GM23338 (cell line): ENCODE measurements around the gene HCLS1. TPM values are rescaled to one million over a fixed set of nuclear protein-coding genes. Genes with fewer than 3 reads are reported as not detected.

ENCODE experiments used
- ATAC-seq: fragments of 200-7000 bp; cut with Tn5 transposase; 3 replicates; pipeline ENCODE4 v1.9.1; 2020
- DNase-seq: peaks from one replicate; pipeline ENCODE4 v3.0.0-alpha.2; 2015; ENCODE audit warnings: low spot score
- H2AFZ ChIP-seq: fragments of 200-600 bp; sonication (generic); 2 replicates; pipeline ENCODE4 v1.8.0; 2016; ENCODE audit warnings: antibody characterized with exemption, mild to moderate bottlenecking, moderate library complexity
- H3F3A ChIP-seq: fragments of 200-600 bp; sonication (generic); replicated peaks from 2 replicates; pipeline ENCODE4 v1.8.0; 2017; ENCODE audit warnings: antibody characterized with exemption, mixed run types, low read depth
- H3K27ac ChIP-seq: fragments of 200-600 bp; sonication (generic); 2 replicates; pipeline ENCODE4 v1.6.1; 2016; ENCODE audit warnings: low read depth
- H3K27me3 ChIP-seq: fragments of 200-600 bp; sonication (generic); 2 replicates; pipeline ENCODE4 v1.8.0; 2016; ENCODE audit warnings: mild to moderate bottlenecking, mixed run types, moderate library complexity; ENCODE audit not compliant: insufficient read depth
- H3K36me3 ChIP-seq: fragments of 200-600 bp; sonication (generic); 2 replicates; pipeline ENCODE4 v1.8.0; 2016; ENCODE audit warnings: mild to moderate bottlenecking; ENCODE audit not compliant: insufficient read depth
- H3K4me1 ChIP-seq: fragments of 200-600 bp; sonication (generic); 2 replicates; pipeline ENCODE4 v1.8.0; 2016; ENCODE audit warnings: mild to moderate bottlenecking, moderate library complexity; ENCODE audit not compliant: insufficient read depth
- H3K4me2 ChIP-seq: fragments of 200-600 bp; sonication (generic); 2 replicates; pipeline ENCODE4 v1.7.1; 2017; ENCODE audit warnings: mixed run types
- H3K4me3 ChIP-seq: fragments of 200-600 bp; sonication (generic); 2 replicates; pipeline ENCODE4 v1.6.1; 2016; ENCODE audit warnings: mixed run types
- H3K79me2 ChIP-seq: fragments of 200-600 bp; sonication (generic); replicated peaks from 2 replicates; pipeline ENCODE4 v1.8.0; 2017; ENCODE audit warnings: mild to moderate bottlenecking; ENCODE audit not compliant: insufficient read depth
- H3K9me2 ChIP-seq: fragments of 200-600 bp; sonication (generic); 2 replicates; pipeline ENCODE4 v1.8.0; 2017; ENCODE audit not compliant: insufficient read depth
- H4K20me1 ChIP-seq: fragments of 200-600 bp; sonication (generic); replicated peaks from 2 replicates; pipeline ENCODE4 v1.8.0; 2017; ENCODE audit warnings: mild to moderate bottlenecking; ENCODE audit not compliant: insufficient read depth
- H3K27ac Mint-ChIP-seq: 2 replicates; pipeline ENCODE4 v1.8.0; 2020; ENCODE audit warnings: inconsistent platforms, mild to moderate bottlenecking, moderate library complexity, mixed read lengths
- H3K27me3 Mint-ChIP-seq: 3 replicates; pipeline ENCODE4 v1.8.0; 2022; ENCODE audit warnings: low read depth, mild to moderate bottlenecking, moderate library complexity, mixed read lengths, inconsistent platforms; ENCODE audit not compliant: insufficient read depth, poor library complexity
- H3K36me3 Mint-ChIP-seq: 3 replicates; pipeline ENCODE4 v1.8.0; 2021; ENCODE audit warnings: low read depth, mild to moderate bottlenecking, inconsistent platforms, moderate library complexity, mixed read lengths
- H3K4me1 Mint-ChIP-seq: 3 replicates; pipeline ENCODE4 v1.8.0; 2020; ENCODE audit warnings: mild to moderate bottlenecking, inconsistent platforms, mixed read lengths
- H3K4me3 Mint-ChIP-seq: 3 replicates; pipeline ENCODE4 v1.8.0; 2021; ENCODE audit warnings: moderate library complexity, mild to moderate bottlenecking, inconsistent platforms, mixed read lengths
- H3K9me3 Mint-ChIP-seq: 3 replicates; pipeline ENCODE4 v1.8.0; 2020; ENCODE audit warnings: moderate library complexity, mild to moderate bottlenecking, inconsistent platforms, mixed read lengths
- CTCF ChIP-seq, 2 experiments: fragments of 200-600 bp in 1 of 2; sonication (generic) in 1 of 2; conservative IDR thresholded peaks; 2 replicates each; pipeline versions ENCODE4 v1.5.1 to v1.6.1; 2016 to 2017; ENCODE audit warnings: antibody characterized with exemption in 2 of 2, low read depth in 2 of 2, mild to moderate bottlenecking in 2 of 2, moderate library complexity in 1 of 2
- ETS1 ChIP-seq: IDR thresholded peaks from 2 replicates; pipeline ENCODE4 v1.6.1; 2016; ENCODE audit warnings: antibody characterized with exemption
- EZH2phosphoT487 ChIP-seq: fragments of 200-600 bp; sonication (generic); IDR thresholded peaks from one replicate; pipeline ENCODE4 v1.8.1; 2018; ENCODE audit warnings: antibody characterized with exemption; ENCODE audit not compliant: unreplicated experiment
- NANOG ChIP-seq: IDR thresholded peaks from 2 replicates; pipeline ENCODE4 v1.6.1; 2016; ENCODE audit warnings: antibody characterized with exemption, borderline replicate concordance
- REST ChIP-seq: IDR thresholded peaks from one replicate; pipeline ENCODE4 v1.6.1; 2018; ENCODE audit warnings: antibody characterized with exemption; ENCODE audit not compliant: unreplicated experiment
- STAT1 ChIP-seq: IDR thresholded peaks from one replicate; pipeline ENCODE4 v1.6.1; 2016; ENCODE audit warnings: antibody characterized with exemption; ENCODE audit not compliant: unreplicated experiment
- ZNF114 ChIP-seq: fragments of 250-450 bp; sonication (Bioruptor Pico); IDR thresholded peaks from 2 replicates; pipeline ENCODE4 v1.5.0; 2020; ENCODE audit warnings: mild to moderate bottlenecking, moderate library complexity
- polyA plus RNA-seq: library from polyadenylated mRNA; unstranded; fragments of >200 nt; fragmentation: Nextera tagmentation; extraction: Ambion mirVana; gene quantifications from 2 replicates; pipeline ENCODE4 v1.2.1, GENCODE V29; 2016
- total RNA-seq: library from RNA; depleted of rRNA; stranded (reverse); fragments of >200 nt; shearing (Covaris generic); gene quantifications from 2 replicates; pipeline ENCODE4 v1.2.3, GENCODE V29; 2014

Gene HCLS1
- total and polyA plus RNA-seq, 2 experiments from 2014 or later: 0.66 to 1.1 TPM

GRCh38 chr3:121663171-121663847 lies 2.6 kb upstream of the HCLS1 start:
- Histone ChIP-seq H4K20me1 (no peaks in the 10 kb centered on the region), H3K4me1 (peaks cover 10% of the 10 kb centered on the region; the same call in 1 of the 2 replicates), H3K4me2 (no peak overlapping the region), H3F3A (no peaks in the 10 kb centered on the region), H3K36me3 (peaks cover 18% of the 10 kb centered on the region), H3K27ac (no peak overlapping the region), H2AFZ (no peak overlapping the region), H3K4me3 (no peak overlapping the region), H3K79me2 (no peaks in the 10 kb centered on the region), H3K27me3 (no peaks in the 10 kb centered on the region), H3K9me2 (peaks cover 9% of the 10 kb centered on the region; the same call in 1 of the 2 replicates)
- Mint-ChIP-seq H3K4me3 (no peak overlapping the region), H3K4me1 (peaks cover 21% of the 10 kb centered on the region), H3K27ac (no peak overlapping the region; the same call in 1 of the 2 replicates), H3K27me3 (peaks cover 5% of the 10 kb centered on the region), H3K36me3 (peaks cover 34% of the 10 kb centered on the region), H3K9me3 (no peaks in the 10 kb centered on the region)
- ATAC-seq (no peak), DNase-seq (peak; percentile 16)
- TF ChIP-seq EZH2phosphoT487 (no peak), CTCF (conservative IDR thresholded peaks at IDR 0.05; ENCODE audit: low read depth in 2 of 2) (no peak), REST (no peak), STAT1 (no peak)

GRCh38 chr3:121662742-121663141 lies 2.0 kb upstream of the HCLS1 start:
- Histone ChIP-seq H3K4me2 (no peak overlapping the region), H3K4me3 (no peak overlapping the region), H3K27ac (no peak overlapping the region), H3K27me3 (no peaks in the 10 kb centered on the region), H3K79me2 (no peaks in the 10 kb centered on the region), H3K4me1 (peaks cover 10% of the 10 kb centered on the region; the same call in 1 of the 2 replicates), H3K36me3 (peaks cover 12% of the 10 kb centered on the region; the same call in 1 of the 2 replicates), H3F3A (no peaks in the 10 kb centered on the region), H4K20me1 (no peaks in the 10 kb centered on the region), H3K9me2 (peaks cover 9% of the 10 kb centered on the region; the same call in 1 of the 2 replicates), H2AFZ (no peak overlapping the region)
- Mint-ChIP-seq H3K9me3 (no peaks in the 10 kb centered on the region), H3K36me3 (peaks cover 29% of the 10 kb centered on the region), H3K27ac (no peak overlapping the region; the same call in 1 of the 2 replicates), H3K27me3 (peaks cover 5% of the 10 kb centered on the region), H3K4me3 (no peak overlapping the region), H3K4me1 (peaks cover 21% of the 10 kb centered on the region)
- DNase-seq: no peak
- no peak for ATAC-seq
- TF ChIP-seq NANOG (no peak), ETS1 (no peak), ZNF114 (CRISPR knock-in tag) (no peak), CTCF (conservative IDR thresholded peaks at IDR 0.05; ENCODE audit: low read depth in 2 of 2) (no peak), STAT1 (no peak)
